ENCODE data around the gene PRKCB.
A peak's percentile ranks its signal among the peaks of the same experiment; 100 is the strongest.
"Not testable (repeated sequence)": the region's sequence is repeated elsewhere in the genome, so short reads cannot be mapped to it uniquely, and the experiment has no call there.

Gene PRKCB

GRCh38 chr16:24010440-24011089 lies 174.8 kb downstream of the PRKCB start:
- DNase-seq, result peak; percentile 32 to 62 (median 60)

GRCh38 chr16:24011237-24011636 lies 175.5 kb downstream of the PRKCB start:
- DNase-seq, result no peak

- DNase-seq, result no peak
Observed at GRCh38 chr16:24013054-24013636, 177.4 kb downstream of the PRKCB start.

- peak in 3 of 4 experiments; percentile 11 to 17 (median 16) for DNase-seq
Observed at GRCh38 chr16:24013864-24014645, 178.3 kb downstream of the PRKCB start.

GRCh38 chr16:24014955-24015354 lies 179.2 kb downstream of the PRKCB start:
- DNase-seq, result not testable (repeated sequence)

GRCh38 chr16:24015923-24016322 lies 180.1 kb downstream of the PRKCB start:
- no peak for DNase-seq

GRCh38 chr16:24018485-24018884 lies 182.7 kb downstream of the PRKCB start:
- DNase-seq, result no peak

DNA sequence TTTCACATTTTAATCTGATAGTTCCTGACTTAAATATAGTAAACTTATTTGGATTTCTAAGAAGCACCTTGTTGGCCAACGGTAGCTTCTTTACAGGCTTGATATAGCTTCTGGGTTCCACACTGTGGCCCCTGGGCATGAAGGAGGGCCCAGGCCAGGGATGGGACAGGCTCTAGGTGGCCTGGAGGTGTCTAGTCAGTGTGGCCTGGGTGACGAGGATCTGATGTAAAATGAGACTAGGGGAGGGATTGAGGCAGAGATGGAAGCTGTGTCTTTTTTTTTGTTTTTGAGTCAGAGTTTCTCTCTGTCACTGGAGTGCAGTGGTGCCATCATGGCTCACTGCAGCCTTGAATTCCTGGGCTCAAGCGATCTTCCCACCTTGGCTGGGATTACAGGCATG lies 187.0 kb downstream of the PRKCB start:
- no peak for DNase-seq

GRCh38 chr16:24023621-24024020 lies 187.8 kb downstream of the PRKCB start:
- DNase-seq, result no peak

DNA sequence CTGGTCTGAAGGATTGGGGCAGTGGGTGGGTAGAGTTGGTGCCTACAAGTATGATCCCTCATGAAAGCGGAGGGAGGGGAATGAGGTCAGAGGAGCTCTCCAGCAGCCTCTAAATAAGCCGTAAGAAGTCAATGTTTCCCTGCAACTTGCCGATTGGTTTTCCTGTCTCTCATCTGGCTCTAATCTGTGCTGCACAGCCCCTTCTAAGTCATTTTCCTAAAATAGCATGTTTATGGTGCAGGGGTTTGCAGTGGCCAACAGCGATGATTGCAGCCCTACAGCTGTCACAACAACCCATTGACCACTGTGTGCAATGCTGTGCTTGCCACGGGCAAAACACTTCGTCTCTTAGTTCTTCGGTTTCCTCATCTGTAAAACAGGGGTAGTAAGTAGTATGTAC lies 189.2 kb downstream of the PRKCB start:
- DNase-seq, result no peak

- DNase-seq, result no peak
Observed at GRCh38 chr16:24027466-24027865, 191.7 kb downstream of the PRKCB start.

GRCh38 chr16:24029841-24030240 lies 194.1 kb downstream of the PRKCB start:
- not testable (repeated sequence) for DNase-seq

DNA sequence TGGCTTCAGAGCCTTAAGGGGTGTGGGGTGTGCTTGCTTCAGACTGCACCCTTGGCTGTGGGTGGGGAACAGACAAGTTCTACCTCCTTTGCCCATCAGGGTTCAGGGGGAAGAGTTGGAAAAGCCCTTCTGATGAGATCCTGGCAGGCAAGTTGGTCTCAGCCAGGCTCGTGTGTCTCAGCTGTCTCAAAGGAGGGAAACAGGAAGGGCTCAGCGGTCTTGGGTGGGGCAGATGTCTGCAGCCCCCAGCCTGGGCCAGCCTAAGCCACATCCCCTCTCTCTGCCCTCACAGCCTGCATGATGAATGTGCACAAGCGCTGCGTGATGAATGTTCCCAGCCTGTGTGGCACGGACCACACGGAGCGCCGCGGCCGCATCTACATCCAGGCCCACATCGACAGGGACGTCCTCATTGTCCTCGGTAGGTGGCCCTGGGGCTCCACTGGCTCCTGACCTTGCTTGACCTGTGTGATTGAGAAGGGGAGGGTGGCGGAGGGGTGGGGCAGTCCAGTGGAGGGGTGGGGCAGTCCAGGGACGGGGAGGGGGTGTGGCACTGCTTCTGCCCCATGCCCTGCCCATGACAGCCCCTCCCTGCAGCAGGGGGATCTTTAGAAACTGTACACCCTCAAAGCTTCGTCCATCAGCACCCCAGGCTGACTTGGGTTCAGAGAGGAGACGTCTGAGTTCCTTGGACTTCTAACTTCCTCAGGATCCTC lies 199.5 kb downstream of the PRKCB start:
- DNase-seq, result no peak

DNA sequence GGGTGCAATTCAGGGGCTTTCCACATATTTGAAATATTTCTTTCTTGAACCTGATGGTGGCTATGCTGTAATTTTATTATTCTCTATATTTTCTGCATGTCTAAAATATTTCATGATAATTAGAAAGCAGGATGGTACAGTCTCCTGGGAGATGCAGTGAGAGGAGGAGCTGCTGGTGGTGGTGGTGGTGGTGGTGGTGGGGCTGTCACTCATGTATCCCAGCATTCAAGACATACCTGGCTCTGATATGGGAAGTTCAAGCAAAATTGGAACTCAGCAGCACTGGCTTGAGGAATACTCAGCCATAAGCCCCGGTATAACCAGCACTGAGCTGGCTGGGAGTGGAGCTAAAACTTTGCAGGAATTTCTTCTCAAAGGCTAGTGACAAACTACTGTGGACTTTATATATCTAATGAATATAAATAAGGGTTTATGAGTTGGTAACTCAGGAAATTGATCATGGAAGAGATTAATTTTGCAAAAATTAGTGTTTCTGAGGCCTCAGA lies 200.3 kb downstream of the PRKCB start:
- DNase-seq, result no peak

GRCh38 chr16:24036614-24037013 lies 200.8 kb downstream of the PRKCB start:
- DNase-seq, result no peak

GRCh38 chr16:24037335-24037734 lies 201.6 kb downstream of the PRKCB start:
- DNase-seq, result no peak

DNA sequence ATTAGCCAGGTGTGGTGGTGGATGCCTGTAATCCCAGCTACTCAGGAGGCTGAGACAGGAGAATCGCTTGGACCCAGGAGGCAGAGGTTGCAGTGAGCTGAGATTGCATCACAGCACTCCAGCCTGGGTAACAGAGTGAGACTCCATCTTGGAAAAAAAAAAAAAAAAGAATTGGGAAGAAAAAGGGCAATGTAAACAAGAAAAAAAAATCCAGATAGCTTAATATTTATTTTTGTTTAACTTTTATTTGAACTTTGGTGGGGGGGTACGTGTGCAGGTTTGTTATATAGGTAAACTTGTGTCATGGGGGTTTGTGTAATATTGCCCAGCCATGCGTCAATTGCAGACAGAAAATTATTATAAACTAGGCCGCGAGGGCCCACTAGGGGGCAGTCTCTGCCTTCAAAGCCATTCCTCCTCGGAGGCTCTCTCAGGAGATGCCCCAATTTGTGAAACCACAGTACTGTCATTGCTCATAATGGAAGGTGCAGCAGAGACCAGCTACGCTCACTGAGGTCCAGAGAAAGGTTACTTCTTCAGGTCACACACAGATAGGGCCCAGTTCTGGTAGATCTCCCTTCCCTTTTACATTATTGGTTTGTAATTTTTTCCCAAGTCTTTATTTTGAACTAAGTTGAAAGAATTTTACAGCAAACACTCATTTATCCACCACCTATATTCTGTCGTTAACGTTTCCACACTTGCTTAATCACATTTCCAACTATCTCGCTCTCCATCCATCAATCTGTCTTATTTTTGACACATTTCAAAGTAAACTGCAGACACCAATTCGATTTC lies 206.2 kb downstream of the PRKCB start:
- DNase-seq, result peak; percentile 46 to 67 (median 54)

DNA sequence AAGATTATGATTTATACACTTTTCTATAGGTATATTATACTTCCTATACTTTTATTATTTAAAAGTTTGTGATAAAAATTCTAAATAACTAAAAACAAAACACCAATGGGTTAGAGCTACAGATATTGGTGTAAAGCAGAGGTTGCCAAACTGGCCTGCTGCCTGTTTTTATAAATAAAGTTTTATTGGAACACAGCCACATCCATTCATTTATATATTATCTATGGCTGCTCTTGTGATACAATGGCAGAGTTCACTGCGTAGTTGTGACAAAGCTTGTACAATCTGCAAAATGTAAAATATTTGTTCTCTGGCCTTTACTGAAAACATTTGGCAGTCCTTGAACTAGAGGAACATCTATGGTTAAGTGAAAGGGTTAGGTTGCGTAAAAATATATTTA lies 208.7 kb downstream of the PRKCB start:
- DNase-seq, result no peak

DNA sequence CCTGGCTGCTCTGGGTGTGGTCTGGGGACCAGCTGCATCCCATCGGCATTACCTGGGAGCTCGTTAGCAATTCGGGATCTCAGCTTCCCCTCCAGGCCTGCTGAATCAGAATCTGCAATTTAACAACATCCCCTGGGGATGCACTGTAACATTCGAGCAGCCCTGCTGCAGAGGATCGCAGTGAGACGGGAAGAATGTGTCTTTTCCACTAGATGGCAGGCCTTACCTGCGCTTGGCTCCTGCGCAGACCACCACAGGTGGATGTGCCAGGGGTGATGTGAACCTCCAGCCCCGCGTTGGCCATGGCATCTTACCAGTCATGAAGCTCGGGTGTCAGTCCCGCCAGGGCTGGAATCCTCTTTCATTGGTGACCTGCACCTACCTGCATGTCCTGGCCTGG lies 209.9 kb downstream of the PRKCB start:
- no peak for DNase-seq

DNA sequence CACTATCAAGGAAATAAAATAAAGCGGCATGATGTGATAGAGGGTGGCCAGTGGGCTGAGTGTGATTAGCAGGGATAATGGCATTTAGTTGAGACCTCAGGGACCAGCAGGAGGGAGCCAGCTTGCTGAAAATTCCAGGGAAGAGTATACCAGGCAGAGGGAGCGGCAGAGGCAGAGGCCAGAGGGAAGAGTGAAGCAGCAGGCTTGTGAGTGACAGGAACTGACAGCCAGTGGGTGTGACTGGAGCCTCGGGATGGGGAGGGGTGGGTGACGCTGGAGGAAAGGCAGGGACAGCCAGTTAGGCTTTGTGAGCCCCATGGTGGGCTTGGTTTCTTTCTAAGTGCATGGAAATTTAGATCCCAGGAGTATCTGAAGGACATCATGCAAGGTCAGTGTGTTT lies 210.7 kb downstream of the PRKCB start:
- no peak for DNase-seq

- DNase-seq, result no peak
Observed at GRCh38 chr16:24049113-24049512, 213.3 kb downstream of the PRKCB start.

DNA sequence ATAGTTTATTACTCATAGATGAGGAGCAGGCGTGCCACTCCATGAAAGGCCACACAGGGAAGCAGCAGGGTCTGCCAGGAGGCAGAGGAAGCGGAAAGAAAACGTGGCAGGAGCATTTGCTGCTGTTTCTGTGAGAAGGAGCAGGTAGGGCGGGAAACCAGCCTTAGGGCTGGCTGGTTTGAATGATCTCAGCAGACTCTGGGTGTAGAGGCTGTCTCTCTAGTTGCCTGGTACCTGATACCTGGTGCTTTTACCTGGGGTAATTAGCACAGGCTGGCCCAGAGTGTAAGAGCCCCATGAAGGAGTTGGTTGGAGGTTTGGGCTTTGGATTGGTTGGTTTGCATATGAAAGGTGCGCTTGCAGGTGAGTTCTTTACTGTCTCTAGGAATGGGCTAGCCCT lies 215.3 kb downstream of the PRKCB start:
- no peak for DNase-seq
